Tibial nerve (tissue), 4 donors: ENCODE results near the gene C12orf54.

ENCODE experiments used
- CTCF ChIP-seq, 5 experiments: fragments of 200-600 bp in 3 of 5; fragments of 450-650 bp in 2 of 5; sonication (generic) in 3 of 5; IDR thresholded peaks; one replicate each; pipeline ENCODE4 v1.5.1; 2016 to 2019; ENCODE audit warnings: antibody characterized with exemption in 5 of 5, mild to moderate bottlenecking in 3 of 5, moderate library complexity in 2 of 5
- EP300 ChIP-seq, 2 donors: sonication (generic); formaldehyde crosslinking; IDR thresholded peaks; one replicate each; pipeline ENCODE4 v1.6.1; 2017; ENCODE audit warnings: antibody characterized with exemption in 2 of 2, mild to moderate bottlenecking in 1 of 2
- POLR2A ChIP-seq, 2 donors: fragments of 450-650 bp; IDR thresholded peaks; one replicate each; pipeline ENCODE4 v1.6.1; 2017; ENCODE audit warnings: antibody characterized with exemption in 2 of 2, mild to moderate bottlenecking in 2 of 2, moderate library complexity in 2 of 2

- TF ChIP-seq EP300 (IDR thresholded peaks at IDR 0.05) (no peak), CTCF (IDR thresholded peaks at IDR 0.05) (no peak), POLR2A (IDR thresholded peaks at IDR 0.05) (no peak)
These were observed 36.0 kb upstream of the C12orf54 start for GRCh38 chr12:48446161-48446776.
